Iris pigment epithelial cell (primary cell): Measurements from ENCODE around the gene TXNDC9.
"Not testable (repeated sequence)": the region's sequence is repeated elsewhere in the genome, so short reads cannot be mapped to it uniquely, and the experiment has no call there.

Experiments used
- DNase-seq: peaks from one replicate; pipeline ENCODE4 v3.0.0-alpha.2; 2011; ENCODE audit warnings: low read depth

The TXNDC9 gene, protein sequence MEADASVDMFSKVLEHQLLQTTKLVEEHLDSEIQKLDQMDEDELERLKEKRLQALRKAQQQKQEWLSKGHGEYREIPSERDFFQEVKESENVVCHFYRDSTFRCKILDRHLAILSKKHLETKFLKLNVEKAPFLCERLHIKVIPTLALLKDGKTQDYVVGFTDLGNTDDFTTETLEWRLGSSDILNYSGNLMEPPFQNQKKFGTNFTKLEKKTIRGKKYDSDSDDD

DNA sequence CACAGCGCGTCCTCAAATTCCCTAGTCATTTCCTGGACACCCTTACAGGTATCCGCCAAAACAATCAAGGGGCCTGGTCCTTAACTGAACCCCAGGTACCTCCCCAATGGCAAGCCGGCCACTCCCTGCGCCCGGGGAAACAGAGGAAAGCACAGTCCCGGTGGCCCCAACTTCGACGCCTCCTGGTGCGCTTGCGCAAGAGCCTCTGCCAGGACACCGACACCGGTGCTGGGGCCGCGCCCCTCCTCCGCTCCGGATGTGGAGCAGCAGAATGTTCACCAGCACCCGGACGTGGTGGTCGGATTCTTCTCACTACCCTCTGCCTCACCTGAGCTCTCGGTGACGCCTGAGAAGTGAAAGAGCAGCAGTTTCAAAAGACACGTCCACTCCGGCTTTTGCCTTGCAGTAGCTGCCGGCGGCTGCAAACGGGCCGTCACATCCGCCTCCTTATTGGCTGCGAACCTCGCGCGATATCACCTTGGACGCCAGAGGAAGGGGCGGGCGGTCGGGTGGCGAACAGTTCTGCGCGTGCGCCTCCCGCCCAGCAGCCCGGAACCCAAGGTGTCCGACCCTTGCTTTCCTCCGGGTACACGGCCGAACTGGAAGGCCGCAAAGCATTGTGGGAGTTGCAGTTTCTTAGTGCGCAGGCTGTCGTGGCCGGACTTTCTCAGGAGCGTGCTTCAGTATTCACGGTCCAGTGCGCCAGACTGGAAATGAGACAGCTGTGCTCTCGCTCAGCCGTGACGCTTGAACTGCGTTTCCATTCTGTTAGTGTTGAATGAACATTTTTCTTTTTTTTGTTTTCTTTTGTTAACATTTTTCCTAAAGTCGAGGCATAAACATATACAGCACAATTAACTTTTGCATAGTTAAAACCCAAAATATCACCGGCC lies at the start of gene TXNDC9:
TSS of gene TXNDC9 (minus strand) at position 423 of the 893 bp plus-strand sequence. CDS start 3,123 bp downstream, outside the sequence.
- peak; percentile 100 for DNase-seq

DNA sequence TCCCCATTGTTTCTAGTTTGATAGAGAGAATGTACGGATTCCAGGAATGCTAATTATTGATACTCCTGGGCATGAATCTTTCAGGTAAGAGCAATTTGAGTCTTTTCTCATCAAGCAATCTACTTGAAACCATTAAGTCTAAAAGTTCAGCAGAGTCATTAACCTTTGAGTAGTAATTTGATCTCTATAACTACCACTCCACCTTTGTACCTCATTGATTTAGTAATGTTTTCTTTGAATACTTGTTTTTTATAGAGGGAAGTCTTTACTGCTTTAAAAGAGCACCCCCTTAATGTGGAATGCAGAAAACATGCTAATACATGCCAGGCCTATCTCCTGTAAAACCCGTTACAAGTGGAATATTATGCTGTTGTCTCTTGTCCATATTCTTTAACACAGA lies 46.0 kb upstream of the TXNDC9 start:
- DNase-seq, result no peak

DNA sequence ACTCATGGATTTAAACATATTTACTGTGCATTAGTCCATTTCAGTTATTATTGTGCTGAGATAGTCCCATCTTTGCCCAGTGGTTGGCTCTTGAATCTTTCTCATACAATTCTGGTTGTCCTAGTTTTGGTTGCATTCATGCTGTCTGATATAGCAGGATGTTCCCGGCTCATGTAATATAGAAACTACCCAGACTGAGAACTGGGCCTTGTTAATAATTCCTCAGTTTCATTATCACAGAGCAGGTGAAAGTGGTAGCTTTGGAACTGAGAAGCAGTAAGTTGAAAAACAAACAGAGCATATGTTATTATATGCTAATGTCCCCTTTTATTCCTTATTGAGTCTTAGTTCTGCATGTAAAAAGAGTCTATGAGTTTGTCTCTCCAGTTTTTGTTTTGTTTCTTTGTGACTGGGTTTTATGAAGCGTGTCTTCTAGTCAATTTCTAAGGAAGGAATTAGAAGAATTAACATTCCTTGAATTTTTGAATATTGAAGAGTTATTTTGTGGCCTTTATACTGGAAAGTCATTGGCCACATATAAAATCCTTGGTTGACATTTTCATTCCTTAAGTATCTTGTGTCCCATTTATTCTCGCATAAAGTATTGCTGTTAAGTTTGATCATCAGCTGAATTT lies 44.4 kb upstream of the TXNDC9 start:
- DNase-seq, result no peak

DNA sequence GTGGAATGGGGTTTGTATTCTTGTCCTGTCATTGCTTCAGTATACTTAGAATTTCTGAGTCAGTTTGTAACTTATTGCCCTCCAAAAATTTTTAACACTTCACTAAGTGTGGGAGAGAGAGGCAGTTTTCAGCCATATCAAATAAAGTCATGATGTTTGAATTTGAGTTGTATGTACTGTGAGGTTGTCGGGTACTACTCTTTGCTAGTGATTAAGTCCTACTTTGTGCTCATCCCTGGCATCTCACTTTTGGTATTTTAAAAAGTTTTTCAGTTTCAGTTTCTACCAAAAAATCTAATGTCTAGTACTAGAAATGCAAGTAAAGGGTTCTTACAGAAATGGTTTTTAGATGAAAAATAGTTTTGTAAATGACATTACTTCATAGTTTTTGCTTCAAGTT lies 41.7 kb upstream of the TXNDC9 start:
- DNase-seq, result no peak

DNA sequence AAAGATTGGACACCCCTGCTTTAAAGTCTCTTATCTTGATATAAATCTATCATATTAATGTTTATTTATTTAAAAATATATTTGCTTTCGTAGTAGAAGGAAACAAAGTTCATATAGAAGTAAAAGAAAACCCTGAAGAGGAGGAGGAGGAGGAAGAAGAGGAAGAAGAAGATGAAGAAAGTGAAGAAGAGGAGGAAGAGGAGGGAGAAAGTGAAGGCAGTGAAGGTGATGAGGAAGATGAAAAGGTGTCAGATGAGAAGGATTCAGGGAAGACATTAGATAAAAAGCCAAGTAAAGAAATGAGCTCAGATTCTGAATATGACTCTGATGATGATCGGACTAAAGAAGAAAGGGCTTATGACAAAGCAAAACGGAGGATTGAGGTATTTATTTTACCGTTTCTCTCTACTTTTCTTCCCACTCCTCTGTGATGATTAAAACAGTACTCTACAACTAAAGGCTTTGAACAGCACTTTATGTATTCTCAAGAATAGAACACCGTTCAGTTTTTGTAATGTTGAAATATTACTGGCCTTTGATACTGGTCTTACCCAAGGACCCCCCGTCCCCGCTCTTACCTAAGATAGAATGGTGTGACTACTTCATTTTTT lies 40.2 kb upstream of the TXNDC9 start:
- no peak for DNase-seq

DNA sequence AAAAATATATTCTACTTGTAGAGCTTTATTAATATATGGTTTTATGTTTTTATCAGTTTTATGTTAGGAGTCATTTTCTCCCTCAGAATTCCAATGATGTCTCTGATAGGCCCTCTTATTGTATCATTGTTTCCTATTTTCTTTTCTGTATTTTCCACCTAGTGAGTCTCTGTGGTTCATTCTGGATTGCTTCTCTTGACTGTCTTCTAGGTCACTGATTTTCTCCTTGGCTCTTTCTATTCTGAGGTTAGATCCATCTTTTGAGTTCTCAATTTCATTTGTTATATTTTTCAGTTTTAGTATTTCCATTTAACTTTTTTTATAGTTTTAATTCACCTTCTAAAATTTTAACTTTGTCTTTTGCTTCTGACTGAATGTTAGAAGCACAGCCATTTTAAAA lies 38.6 kb upstream of the TXNDC9 start:
- no peak for DNase-seq

DNA sequence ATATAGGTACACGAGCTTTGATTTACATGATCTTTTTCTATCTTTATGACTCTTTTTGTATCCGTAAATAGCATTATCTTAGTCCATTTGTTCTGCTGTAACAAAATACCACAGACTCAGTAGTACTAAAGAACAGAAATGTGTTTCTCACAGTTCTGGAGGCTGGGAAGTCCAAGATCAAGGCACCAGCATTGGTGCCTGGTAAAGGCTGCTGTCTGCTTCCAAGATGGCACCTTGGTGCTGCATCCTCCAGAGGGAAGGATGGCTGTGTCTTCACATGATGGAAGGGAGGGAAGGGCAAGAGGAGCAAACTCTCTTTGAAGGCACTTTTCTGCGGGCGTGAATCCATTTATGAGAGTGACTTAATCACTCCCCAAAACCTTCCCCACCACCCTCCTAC lies 37.0 kb upstream of the TXNDC9 start:
- no peak for DNase-seq

DNA sequence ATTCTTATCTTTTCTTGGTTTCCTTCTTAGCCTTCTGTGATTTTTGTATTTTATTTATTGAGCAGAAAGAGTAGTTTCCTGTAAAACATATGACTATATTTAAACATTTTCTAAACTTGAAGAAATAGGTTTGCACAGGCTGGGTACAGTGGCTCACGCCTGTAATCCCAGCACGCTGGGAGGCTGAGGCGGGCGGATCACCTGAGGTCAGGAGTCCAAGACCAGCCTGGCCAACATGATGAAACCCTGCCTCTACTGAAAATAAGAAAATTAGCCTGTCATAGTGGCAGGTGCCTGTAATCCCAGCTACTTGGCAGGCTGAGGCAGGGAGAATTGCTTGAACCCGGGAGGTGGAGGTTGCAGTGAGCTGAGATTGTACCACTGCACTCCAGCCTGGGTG lies 32.7 kb upstream of the TXNDC9 start:
- not testable (repeated sequence) for DNase-seq

DNA sequence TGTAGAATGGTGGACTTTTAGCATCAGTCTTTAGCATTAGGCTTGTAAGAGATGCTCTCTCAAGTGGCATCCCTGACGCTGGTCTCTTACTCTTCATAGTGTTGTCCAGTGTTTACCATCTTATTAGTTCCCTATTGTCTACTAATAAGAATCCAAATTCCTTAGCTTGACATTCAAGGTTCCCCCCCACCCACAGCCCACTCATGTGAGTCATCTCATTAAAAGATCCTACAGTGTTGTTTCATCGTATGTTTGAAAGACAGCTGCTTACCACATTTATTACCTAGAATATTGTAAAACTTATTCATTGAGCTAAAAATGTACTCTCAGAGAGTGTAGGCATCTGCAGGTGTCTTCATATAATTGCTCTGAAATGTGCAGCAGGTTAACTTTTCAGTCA lies 29.5 kb upstream of the TXNDC9 start:
- DNase-seq, result no peak

DNA sequence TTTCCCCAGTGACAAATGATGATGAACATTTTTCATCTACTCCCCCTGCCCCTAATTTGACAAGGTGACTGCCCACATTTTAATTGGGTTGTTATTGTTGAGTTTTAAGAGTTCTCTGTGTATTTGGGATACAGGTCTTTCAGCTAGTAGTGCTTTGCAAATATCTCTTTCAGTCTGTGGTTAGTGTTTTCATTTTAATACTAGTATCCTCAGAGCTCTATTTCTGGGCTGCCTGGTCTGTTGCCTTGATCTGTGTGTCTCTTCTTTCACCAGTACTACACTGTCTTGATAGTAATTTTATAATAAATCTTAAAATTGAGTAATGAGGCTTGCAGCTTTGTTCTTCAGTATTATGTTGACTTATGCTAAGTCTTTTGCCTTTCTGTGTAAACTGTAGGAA lies 20.7 kb upstream of the TXNDC9 start:
- DNase-seq, result no peak

DNA sequence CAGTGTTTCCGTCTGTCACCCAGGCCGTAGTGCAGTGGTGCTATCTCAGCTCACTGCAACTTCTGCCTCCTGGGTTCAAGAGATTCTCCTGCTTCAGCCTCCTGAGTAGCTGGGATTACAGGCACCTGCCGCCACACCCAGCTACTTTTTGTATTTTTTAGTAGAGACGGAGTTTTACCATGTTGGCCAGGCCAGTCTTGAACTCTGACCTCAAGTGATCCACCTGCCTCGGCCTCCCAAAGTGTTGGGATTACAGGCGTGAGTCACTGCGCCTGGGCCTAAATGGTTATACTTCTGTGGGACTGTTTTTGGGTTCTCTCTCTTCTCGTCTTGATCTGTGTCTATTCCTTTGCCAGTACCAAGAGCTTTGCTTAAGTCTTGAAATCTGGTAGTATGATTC lies 18.7 kb upstream of the TXNDC9 start:
- DNase-seq, result not testable (repeated sequence)

DNA sequence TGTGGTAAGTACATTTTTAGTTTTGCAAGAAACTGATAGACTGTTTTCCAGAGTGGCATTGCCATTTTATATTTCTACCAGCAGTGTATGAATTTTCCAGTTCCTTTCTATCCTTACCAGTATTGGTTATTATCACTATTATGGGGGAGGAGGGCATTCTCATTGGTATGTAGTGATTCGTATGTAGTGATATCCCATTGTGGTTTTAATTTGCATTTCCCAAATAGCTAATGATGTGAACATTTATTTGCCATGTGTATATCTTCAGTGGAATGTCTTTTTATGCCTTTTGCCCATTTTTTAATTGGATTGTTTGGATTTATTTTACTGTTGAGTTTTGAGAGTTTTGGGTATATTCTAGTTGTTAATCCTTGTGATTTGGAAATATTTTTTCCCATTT lies 17.9 kb upstream of the TXNDC9 start:
- DNase-seq, result peak; percentile 23

DNA sequence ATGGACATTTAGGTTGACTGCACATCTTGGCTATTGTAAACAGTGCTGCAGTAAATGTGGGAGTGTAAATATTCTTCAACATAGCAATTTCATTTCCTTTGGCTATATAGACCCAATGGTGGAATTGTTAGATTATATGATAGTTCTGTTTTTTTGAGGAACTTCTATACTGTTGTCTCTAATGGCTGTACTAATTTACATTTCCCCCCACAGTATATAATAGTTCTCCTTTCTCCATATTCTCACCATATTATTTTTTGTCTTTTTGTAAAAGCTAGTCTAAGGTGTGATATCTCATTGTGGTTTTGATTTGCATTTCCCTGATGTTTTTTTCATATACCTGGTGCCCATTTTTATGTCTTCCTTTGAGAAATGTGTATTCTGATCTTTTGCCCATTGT lies 14.1 kb upstream of the TXNDC9 start:
- no peak for DNase-seq

DNA sequence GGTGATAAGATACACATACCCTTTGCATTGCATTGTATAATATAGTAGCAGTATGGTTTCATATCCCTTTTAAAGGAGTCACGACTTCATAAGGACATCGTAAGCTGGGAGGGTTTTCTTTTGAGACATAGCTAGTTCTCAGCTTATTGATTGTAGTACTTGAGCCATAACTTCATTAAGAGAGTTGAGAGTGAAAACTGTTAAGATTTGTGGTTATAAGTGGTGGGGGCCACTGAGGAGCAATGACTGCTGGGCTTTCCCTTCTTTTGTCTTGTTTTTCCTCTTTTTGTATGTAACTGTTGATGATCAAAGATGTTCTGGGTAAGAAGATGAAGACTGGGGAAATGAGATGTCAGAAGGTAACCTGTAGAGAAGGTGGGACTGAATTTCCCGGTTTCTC lies 12.0 kb upstream of the TXNDC9 start:
- no peak for DNase-seq

DNA sequence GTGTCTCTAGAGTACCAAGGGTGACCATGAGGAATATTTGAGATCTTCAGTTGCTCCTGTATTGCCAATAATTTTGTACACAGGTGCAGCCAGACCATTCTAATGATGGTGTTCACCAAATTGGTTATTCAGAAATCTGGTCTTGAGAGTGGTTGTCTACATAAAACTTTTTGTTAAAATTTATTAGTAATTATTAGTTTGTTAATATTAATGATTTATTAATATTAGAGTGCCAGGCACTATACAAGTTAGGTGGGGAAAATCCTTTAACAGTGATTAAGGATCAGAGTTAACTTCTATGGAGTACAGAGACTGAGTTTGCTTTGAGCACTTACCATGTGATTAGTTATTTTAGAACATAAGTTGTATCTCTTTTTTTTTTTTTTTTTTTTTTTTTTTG lies 10.1 kb upstream of the TXNDC9 start:
- no peak for DNase-seq

DNA sequence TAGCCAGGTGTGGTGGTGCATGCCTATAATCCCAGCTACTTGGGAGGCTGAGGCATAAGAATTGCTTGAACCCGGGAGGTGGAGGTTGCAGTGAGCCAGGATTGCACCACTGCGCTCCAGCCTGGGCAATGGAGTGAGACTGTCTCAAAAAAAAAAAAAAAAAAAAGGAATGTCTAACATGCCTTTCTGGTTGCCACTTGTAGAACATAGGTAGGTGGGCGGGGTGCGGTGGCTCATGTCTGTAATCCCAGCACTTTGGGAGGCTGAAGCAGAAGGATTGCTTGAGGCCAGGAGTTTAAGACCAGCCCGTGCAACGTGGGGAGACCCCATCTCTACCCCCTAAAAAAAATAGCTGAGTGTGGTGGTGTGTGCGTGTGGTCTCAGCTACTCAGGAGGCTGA lies 9.3 kb upstream of the TXNDC9 start:
- DNase-seq, result not testable (repeated sequence)

DNA sequence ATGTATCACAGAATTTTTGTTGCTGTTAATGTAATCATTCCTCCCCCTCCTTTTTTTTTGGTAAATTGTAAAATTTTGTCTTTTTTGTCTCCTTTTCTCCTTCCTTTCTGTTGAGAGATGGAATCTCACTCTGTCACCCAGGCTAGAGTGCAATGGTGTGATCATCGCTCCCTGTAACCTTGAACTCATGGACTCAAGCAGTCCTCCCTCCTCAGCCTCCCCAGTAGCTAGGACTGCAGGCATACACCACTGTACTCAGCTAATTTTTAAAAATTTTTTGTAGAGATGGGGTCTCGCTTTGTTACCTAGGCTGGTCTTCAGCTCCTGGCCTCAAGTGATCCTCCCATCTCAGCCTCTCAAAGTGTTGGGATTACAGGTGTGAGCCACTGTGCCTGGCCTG lies 6.4 kb upstream of the TXNDC9 start:
- no peak for DNase-seq

DNA sequence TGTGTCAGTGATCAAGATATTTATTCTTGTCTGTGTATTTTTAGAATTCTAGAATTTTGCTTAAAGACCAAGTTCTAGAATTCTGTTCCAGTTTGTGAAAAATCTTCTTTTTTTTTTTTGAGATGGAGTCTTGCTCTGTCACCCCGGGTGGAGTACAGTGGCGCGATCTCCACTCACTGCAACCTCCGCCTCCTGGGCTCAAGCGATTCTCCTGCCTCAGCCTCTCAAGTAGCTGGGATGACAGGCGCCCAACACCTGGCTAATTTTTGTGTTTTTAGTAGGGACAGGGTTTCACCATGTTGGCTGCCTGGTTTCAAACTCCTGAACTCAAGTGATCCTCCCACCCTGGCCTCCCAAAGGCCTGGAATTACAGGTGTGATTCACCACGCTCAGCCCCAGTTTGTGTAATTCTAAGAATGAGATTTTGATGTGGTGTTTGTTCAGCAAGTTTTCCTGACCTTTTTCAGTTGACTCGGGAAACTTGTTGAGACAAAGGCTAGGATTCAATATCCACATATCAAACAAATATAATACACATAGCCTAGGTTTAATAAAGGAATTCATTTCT lies 4.6 kb upstream of the TXNDC9 start:
- peak; percentile 9 for DNase-seq

DNA sequence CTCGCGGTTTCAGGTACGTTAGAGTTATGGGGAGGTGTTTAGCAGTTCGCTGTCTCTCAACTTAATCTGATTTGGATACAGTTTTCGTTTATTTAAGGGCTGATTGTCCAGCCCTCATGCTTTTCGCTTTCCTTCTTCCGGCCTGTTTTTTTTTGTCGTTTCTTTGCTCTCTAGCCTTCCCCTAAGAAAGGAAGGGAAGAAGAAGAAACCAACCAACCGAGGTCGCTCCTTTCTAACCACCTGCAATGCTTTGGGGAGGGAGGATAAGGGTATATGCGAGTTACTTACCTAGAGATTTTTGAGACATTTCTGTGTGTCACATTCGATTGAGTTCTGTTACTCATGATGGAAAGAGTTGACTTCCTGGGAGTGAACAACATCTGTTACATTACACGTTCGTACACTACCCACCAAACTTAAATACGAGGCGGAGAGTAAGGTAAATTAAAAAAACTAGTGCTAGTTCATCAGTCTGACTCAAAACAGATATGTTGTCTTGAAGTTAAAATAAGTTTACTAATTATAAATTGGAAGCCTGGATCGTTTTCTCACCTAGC lies 2.0 kb upstream of the TXNDC9 start:
- DNase-seq, result peak; percentile 28

DNA sequence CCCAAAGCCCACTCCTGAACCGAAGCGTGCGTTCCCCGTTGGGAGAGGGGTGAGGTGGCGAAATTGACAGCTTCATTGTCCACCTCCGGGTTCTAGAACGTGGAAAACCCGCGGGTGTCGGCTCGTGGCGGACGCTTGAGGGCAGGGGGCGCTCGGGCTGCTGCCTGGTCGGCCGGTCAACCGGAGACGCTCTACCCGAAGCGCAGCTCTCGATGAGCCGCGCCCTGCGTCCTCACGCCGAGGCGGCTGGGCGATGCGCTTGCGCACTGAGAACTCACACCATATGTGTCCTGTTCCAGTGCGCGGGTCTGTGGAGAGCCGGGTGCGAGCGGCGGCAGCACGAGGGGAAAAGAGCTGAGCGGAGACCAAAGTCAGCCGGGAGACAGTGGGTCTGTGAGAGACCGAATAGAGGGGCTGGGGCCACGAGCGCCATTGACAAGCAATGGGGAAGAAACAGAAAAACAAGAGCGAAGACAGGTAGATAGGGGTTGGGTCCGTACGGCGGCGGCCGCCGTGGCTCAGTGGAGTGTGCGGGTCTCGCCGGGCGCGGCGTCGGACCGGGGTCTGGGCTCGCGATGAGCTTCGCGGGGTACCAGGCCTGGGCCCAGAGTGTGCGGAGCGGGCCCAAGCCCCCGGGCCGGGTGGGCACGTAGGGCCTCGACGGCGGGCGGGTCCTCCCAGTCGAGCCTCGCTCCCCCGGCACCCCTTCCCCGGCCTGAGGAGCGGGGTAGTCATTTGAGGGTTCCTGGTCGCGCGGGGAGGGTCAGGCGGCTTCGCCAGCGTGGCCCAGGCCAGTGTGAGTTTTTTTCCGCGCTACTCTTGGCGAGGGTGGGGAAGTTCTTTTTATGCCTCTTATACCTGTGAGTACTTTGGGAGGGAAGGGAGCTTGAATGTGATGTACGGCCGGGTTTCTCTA lies 1.2 kb upstream of the TXNDC9 start, which contains the start of gene EIF5B:
TSS of gene EIF5B (plus strand) at position 277 of the 916 bp plus-strand sequence. CDS start at position 443, 166 bp downstream.
- DNase-seq, result peak; percentile 97

DNA sequence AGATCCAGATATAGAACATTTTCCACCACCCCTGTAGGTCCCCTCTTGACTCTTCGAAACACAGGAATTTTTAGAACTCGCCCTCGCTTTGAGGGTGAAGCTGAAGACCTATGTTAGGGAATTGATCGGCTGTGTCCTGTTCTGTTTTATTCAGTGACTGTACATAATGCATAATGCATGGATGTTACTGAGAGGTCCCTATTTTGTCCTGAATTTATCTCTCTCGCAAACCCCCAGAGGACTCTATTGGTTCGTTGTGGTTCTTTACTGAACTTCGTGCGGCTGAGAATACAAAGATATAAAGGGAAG lies 625 bp upstream of the TXNDC9 start:
- no peak for DNase-seq
